GM19324 (cell line): ENCODE measurements around the gene PPP1R7.
"Not testable (repeated sequence)": the region's sequence is repeated elsewhere in the genome, so short reads cannot be mapped to it uniquely, and the experiment has no call there.

Source experiments
- ATAC-seq: cut with Tn5 transposase; IDR thresholded peaks from one replicate; pipeline ENCODE4 v1.9.1; 2021; ENCODE audit warnings: mild to moderate bottlenecking, moderate library complexity; ENCODE audit not compliant: unreplicated experiment, low FRiP score

The PPP1R7 gene

DNA sequence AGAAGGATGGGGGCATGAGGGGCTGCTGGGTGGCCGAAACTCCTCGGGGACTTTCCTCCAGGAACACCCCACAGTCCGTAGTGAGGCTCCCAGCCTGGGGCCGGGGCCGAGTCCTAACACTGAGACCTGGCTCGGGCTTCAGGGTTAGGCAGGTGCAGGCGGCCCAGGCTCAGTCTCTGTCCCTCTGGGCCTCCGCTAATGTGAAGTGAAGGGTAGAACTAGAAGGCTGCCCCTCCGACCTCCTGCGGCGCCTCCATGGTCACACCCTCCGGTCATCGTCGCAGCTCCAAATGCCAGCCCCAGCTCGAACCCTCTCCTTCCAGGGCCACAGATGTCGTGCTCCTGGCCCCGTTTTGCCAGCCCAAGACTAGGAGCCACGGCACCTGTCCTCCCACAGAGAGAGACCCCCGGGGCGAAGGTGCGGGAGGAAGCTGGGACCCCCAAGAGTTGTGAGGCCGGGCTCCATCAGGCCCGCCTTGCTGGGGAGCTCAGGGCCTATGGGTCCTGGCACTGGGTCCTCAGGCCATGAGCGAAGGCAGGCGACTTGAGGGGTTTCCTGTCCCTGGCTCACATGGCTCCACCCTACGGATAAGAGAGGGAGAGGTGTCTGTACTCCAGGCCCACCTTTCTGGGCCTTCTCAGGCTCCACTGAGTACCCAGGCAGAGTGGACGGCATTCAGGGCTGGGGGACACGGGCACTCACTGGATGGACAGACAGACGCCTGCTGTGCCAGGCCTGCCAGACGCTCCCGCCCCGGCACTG lies 39.0 kb downstream of the PPP1R7 start:
- no peak for ATAC-seq

DNA sequence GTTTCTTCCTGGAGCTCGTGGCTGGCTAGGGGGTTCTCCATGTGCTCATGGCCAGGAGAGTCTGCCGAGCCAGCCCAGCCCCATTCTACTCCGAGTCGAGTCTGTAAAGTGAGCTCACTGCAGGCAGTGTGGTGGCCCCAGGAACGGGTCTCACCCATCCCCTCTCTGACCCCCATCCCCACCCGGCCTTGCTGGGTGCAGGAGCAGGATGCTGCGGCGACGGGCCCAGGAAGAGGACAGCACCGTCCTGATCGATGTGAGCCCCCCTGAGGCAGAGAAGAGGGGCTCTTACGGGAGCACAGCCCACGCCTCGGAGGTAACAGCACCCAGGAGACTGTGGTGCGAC lies 39.6 kb downstream of the PPP1R7 start:
- ATAC-seq = no peak

DNA sequence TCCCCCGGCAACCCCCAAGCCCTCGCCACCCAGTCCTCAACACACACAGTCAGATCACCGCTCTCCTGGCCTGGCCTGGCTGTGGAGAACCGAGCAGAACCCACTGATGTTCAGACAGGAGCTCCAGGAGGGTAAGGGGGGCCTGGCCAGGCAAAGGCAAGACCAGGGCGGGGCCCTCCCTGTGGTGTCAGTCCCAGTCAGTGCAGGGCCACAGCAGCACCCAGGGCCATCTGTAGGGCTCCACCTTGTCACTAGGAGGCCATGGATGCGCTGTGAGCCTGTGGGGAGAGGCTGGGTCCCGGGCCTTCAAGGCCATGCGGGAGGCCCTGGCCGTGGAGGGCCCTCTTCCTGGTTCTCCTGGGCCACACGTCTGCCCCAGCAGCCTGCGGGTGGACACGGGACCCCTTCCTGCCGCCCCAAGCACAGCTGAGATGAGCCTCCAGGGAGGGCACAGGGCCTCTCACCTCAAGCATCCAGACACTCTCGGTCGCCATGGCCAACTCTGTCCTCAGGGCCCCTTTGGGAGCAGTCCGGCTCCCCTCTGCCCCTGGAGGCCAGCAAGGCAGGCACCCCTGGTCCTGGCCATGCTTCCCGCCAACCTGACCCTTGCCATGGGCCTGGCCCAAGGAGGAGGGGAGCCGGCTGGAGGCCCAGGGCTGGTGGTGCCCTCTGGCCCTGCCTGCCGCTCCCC lies 40.2 kb downstream of the PPP1R7 start:
- ATAC-seq = no peak

DNA sequence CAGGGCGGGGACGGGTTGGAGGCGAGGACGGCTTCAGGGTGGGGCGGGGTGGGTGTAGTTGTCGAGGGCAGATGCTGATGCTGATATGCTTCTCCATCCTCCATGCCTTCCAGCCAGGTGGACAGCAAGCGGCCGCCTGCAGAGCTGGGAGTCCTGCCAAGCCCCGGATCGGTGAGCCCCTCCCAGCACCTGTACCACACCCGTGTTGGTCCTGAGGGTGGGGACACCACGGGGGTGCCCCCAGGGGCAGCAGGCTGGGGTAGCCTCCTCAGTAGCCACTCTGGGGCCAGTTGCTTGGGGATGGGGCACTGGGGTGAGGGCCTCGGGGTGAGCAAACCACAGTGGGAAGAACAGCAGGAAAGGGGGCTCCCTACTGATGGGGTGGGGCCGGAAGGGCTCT lies 40.8 kb downstream of the PPP1R7 start:
- ATAC-seq = no peak

DNA sequence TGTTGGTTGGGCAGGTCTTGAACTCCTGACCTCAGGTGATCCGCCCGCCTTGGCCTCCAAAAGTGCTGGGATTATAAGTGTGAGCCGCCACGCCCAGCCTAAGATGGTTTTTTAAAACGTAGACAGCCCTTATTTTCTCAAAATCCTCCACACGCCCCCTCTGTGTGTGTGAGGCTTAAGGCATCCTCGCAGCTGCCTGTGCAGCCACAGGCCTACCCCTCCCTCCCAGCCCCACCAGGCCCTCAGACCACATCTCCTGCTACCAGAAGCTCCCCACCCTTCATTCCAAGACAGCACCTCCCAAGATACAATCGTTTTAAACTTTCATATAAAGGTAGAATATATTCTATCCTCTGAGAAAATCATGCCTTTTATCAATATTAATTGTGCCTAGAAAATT lies 43.0 kb downstream of the PPP1R7 start:
- ATAC-seq = no peak

DNA sequence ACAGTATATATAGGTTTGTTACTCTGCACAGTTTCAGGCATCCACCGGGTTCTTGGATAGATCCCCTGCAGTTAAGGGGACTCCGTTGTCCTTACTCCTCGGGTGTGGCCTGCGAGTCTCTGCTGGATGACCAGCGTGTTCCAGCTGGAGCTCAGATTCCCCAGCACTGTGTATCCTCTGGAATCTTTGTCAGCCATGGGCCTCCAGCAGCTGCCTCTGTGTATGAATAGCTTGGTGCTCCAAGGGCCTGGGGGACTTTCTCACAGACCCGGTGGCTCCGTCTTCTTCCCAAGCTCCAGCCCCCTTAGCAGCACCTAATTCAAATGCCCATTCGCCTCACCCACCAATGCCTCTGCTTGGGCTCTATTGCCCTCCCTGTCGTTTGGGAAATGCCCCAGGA lies 44.5 kb downstream of the PPP1R7 start:
- ATAC-seq = no peak

DNA sequence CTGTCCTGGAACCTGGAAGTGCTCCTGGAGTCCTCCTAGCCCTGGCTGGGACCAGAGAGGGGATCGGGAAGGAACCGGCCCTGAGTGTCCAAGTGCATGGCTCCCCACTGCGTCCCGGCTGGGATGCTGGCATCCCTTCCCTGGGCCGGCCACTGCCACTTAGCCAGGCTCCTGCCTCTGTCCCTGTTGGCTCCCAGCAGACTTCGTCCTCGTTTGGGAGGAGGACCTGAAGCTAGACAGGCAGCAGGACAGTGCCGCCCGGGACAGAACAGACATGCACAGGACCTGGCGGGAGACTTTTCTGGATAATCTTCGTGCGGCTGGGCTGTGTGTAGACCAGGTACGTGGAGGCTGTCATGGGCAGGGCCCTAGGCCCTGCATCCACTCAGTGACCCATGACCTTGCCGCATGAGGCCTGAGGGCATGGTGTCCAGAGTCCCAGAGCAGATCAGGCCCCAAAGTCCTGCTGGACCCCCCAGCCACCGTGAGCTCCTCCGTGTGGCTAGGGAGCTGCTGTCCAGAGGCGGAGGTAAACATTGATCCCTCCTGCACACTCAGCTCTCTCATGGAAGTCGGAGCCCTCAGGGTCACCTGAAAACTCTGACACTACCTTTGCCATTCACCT lies 45.4 kb downstream of the PPP1R7 start:
- no peak for ATAC-seq

DNA sequence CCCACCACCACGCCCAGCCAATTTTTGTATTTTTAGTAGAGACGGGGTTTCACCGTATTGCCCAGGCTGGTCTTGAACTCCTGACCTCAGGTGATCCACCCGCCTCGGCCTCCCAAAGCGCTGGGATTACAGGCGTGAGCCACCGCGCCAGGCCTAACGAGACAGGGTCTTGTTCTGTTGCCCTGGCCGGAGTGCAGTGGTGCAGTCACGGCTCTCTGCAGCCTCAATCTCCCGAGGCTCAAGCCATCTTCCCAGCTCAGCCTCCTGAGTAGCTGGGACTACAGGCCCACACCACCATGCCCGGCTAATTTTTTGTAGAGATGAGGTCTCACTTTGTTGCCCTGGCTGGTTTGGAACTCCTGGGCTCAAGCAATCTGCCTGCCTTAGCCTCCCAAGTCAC lies 47.0 kb downstream of the PPP1R7 start:
- ATAC-seq = not testable (repeated sequence)

DNA sequence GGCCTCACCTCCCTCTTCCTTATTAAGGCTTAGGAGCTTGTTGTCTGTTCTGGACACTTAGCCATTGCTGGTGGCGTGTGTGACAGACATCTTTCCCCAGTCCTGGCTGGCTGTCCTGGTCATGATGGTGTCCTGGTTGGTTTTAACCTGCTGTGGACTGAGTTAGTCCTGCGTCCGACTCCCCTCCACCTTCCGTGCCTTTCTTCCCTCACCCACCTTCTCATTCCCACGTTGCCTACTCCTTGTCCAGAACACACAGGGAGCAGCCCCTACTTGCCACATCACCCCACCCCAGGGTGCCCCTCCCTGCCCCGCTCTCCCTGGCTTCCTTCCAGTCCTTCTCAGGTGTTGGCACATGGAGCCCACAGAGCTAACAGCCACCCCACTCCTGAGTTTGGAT lies 47.7 kb downstream of the PPP1R7 start:
- ATAC-seq = no peak

DNA sequence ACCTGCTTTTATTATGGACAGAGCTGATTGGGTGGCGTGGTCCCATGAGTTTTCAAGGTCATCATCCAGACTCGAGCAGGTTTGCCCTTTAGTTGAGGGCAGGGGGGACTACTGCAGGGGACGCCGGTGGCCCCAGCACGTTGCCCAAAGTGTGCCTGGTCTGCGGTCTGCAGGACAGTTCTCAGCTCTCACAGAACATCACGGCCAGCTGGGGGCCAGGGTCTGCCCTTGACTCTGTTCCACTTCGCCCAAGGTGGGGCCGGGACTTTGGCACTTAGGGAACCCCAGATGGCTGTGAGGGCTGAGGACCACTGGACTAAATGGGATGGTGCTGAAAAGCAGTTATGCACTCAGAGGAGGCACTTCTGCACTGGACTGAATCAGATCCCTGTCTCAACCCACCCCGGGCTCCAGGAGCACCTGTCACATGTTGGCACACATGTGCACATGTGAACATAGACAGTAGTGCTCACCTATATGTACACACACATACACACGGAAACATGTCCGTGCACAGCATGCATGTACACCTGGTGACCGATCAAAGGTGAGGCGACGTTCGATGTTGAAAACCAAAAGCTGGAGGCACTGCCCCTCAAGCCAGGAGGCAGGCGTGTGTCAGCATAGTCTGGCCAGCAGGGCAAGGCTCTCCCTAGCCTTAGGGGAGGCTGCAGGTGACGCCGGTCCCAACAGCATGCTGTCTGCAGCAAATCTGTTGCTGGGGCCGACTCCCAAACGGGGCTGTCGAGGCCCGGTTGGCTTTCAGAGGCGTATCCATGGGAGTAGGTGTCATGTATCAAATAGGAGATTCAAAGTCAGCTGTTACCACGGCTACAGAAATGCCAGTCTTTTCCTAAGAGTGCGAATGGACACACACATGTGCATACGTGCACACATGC lies 48.4 kb downstream of the PPP1R7 start:
- no peak for ATAC-seq

DNA sequence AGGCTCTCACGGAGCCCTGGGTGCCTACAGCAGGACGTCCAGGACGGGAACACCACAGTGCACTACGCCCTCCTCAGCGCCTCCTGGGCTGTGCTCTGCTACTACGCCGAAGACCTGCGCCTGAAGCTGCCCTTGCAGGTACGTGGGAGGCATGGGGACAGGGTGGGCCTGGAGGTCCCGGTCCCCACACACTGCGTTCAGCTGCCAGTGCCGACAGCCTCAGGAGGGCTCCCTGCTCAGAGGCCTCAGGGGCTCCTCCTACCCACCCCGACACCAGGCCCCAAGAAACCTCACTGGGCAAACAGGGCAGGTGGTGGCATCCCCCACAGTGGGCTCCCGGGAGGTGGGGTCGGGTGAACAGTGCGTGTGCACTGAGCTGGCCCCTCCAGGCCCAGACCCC lies 49.0 kb downstream of the PPP1R7 start:
- no peak for ATAC-seq

DNA sequence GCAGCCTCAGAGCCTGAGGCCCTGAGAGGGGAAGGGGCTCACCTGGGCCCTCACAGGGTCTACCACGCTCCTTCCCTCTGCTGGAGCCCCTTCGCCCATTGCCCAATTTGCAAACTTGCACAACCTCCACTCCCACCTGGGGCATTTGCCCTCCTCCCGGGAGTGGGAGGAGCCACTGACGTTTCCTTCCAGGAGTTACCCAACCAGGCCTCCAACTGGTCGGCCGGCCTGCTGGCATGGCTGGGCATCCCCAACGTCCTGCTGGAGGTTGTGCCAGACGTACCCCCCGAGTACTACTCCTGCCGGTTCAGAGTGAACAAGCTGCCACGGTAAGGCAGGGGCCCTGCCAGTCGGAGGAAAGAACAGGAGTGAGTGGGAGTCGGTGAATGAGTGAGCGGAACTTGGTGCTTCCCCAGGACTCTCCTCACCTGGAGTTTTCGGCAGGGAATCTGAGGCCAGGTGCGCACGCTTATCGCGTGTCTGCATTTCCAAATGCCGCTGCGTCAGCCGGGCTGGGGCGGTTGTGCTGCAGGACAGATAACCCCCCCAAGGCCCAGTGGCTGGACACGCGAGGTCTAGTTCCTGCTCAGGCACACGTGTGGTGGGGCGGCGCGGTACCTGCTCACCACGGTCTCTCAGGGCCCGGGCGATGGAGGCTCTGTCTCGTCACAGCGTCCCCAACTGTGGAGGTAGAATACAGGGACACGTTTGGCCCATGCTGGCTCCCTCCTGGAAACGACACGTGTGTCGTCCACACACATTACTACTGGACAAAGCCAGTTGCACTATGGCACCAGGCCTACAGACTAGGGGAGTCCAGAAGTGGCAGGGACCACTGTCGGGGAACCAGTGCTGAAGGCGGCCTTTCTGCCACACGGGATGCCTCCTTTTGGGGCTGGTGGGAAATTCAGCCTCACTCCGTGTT lies 49.9 kb downstream of the PPP1R7 start:
- ATAC-seq = no peak

DNA sequence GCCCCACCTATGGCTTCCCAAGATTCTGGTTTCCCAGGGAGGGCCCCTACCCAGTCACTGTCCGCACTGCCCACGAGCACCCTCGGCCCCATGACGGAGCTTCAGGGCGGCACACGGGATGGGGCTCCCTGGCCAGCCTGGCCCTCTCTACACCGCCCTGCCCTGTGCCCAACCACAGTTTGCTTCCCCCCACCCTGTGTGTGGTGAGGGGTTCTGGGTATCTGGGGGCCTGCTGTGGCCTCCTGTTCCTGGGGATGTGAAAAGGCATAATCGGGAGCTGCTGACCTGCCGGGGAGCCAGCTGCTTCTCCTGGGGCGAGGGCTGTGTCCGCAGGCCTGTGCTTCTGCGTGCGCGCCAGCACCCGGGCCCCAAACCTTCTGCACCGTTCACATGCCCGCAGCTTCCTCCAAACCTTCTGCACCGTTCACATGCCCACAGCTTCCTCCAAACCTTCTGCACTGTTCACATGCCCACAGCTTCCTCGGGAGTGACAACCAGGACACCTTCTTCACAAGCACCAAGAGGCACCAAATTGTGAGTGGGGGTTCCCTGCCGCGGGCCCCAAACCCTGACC lies 50.6 kb downstream of the PPP1R7 start:
- no peak for ATAC-seq

DNA sequence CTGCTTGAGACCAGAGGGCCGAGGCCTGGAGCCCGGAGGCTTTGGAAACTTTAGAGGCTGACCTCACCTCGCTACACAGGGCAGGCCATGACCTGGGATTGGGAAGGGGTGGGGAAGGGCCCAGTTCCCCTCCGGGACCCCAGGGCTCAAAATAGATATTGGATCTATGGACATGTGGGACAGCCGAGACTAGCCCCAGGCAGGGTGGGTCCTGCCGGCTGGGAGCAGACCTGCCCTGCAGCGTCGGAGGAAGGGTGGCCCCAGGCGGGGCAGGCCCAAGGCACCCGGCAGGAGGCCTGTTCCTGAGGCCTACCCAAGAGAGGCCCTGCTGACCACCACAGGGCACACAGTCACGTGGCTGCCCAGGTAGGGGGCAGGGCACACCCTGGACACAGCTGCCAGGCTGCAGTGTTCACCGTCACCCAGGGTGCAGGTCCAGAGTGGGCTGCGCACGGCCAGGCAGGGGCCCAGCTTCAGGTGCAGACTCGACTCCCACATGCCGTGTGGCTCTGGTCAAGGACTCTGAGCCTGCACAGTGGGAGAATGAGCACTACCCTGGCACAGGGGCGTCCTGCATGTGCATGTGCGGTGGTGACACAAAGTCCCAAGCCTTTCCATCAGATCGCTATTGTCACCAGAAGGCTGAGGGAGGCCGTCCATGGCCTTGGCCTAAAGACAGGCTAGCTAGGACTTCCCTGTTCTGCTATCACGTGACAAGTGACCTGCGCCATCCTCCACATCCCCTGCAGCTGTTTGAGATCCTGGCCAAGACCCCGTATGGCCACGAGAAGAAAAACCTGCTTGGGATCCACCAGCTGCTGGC lies 51.4 kb downstream of the PPP1R7 start:
- no peak for ATAC-seq

DNA sequence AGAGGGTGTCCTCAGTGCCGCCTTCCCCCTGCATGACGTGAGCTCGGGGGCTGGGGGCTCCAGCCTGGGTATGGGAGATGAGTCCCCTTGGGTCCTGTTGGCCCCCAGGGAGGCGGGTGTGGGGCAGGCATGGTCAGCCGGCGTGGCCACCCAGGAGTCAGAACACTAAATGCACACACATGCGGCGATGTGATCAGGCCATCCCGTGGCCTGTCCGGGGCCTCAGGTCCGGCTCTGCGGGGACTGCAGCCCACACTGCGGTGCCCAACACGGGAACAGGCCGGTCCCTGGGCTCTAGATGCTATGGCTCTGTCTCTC lies 52.0 kb downstream of the PPP1R7 start:
- no peak for ATAC-seq

DNA sequence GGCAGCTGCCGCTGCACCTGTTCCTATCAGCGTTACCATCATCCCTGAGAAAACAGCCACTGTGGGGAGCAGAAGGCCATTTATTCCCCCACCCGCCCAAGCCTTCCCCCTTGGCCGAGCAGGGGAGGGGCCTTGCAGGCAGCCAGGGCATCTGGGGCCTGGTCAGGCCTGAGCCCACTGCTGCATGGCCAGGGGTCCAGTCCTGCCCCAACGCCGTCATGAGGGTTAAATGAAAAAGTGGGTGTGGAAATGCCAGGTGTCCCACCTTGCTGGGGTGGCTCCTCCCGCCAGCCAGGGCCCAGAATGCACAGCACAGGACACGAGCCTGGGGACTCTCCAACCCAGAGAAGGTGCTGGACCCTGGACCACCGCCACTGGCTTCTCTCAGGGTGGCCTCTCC lies 52.4 kb downstream of the PPP1R7 start:
- ATAC-seq = no peak

DNA sequence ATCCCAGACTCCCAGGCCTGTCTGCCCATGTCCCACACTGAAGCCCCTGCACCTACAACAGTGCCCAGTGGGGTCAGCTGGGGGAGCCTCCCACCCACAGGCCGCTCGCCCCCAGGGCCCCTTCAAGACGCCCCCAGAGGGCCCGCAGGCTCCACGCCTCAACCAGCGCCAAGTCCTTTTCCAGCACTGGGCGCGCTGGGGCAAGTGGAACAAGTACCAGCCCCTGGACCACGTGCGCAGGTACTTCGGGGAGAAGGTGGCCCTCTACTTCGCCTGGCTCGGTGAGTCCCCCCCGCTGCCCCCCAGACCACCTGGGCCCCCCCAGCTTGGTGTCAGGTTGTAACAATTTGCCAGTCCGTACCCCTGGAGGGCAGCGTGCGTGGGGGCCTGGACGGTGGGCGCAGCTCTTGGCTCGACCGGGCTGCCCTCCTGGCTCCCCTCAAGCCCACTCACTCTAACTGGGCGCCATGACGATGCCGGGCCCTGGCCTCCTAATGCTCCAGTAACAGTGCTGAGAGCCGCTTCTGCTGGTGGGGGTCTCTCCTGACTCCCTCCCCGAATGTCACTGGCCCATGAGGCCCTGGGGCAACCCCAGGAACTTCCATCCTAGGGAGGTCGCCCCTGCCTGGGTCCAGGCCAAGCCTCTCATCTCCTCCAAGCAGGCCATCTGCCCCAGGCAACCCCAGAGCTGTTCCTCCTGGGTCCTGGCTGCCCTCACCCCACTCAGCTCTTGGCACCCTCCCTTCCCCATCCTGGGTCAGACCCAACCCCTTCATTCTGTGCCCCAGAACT lies 53.1 kb downstream of the PPP1R7 start:
- ATAC-seq = no peak

DNA sequence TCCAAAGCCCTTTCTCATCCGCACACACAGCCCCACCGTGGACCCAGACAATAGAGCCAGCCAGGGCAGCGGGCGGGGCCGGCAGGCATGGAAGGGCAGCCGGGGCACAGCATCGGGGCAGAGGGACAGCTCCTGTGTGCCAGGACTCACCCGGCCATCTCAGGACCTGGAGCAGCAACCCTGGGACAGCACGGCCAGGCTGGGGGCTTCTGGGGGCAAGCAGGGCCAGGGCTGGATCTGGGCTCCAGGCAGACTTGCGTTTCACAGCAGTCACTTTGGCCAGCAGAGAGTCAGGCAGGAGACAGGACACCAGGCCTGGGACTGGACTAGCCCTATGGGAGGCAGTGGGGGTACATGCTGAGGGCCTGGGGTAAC lies 53.7 kb downstream of the PPP1R7 start:
- ATAC-seq = no peak
